ENCODE measurements around the gene NOP53. TPM values are rescaled to one million over a fixed set of nuclear protein-coding genes. Genes with fewer than 3 reads are reported as not detected.

NOP53 gene
- polyA plus RNA-seq, 1 donor from 2014 or later = 87.0 TPM

GRCh38 chr19:47754206-47755064, 9.1 kb downstream of the NOP53 start:
- Histone ChIP-seq H3K36me3 (ENCODE audit: insufficient read depth, low read length) (no peaks in the 10 kb centered on the region), H3K4me2 (ENCODE audit: low read length) (no peak overlapping the region), H4K20me1 (ENCODE audit: insufficient read depth) (no peaks in the 10 kb centered on the region), H3K79me2 (replicated peaks; ENCODE audit: insufficient read depth, low read length) (no peaks in the 10 kb centered on the region), H2AFZ (ENCODE audit: low read depth, low read length) (no peak overlapping the region), H3K27ac (ENCODE audit: low read length) (no peak overlapping the region), H3K9me2 (ENCODE audit: insufficient read depth, low read length) (no peaks in the 10 kb centered on the region), H3K27me3 (ENCODE audit: insufficient read depth, low read depth, low read length) (no peaks in the 10 kb centered on the region), H3K9ac (ENCODE audit: low read length) (no peak overlapping the region), H3K4me3 (ENCODE audit: low read length) (no peak overlapping the region), H3F3A (ENCODE audit: insufficient read depth, low read length, poor library complexity, severe bottlenecking) (no peaks in the 10 kb centered on the region), H3K9me3 (ENCODE audit: low read length) (no peaks in the 10 kb centered on the region)
- TF ChIP-seq CTCF (IDR thresholded peaks at IDR 0.05; ENCODE audit: poor library complexity, severe bottlenecking) (no peak), MXI1 (conservative IDR thresholded peaks at IDR 0.05; ENCODE audit: poor library complexity, severe bottlenecking) (no peak), SMC3 (conservative IDR thresholded peaks at IDR 0.05; ENCODE audit: poor library complexity) (no peak), EP300 (conservative IDR thresholded peaks at IDR 0.05; ENCODE audit: poor library complexity, severe bottlenecking) (no peak), TAF1 (IDR thresholded peaks at IDR 0.05; ENCODE audit: low read depth) (no peak), RAD21 (conservative IDR thresholded peaks at IDR 0.05) (no peak)

- Histone ChIP-seq H2AFZ (ENCODE audit: low read depth, low read length) (no peak overlapping the region), H3K9me3 (ENCODE audit: low read length) (no peaks in the 10 kb centered on the region), H3F3A (ENCODE audit: insufficient read depth, low read length, poor library complexity, severe bottlenecking) (no peaks in the 10 kb centered on the region), H3K9ac (ENCODE audit: low read length) (no peak overlapping the region), H3K79me2 (replicated peaks; ENCODE audit: insufficient read depth, low read length) (no peaks in the 10 kb centered on the region), H3K4me2 (ENCODE audit: low read length) (no peak overlapping the region), H3K4me3 (ENCODE audit: low read length) (no peak overlapping the region), H4K20me1 (ENCODE audit: insufficient read depth) (no peaks in the 10 kb centered on the region), H3K9me2 (ENCODE audit: insufficient read depth, low read length) (no peaks in the 10 kb centered on the region), H3K27ac (ENCODE audit: low read length) (no peak overlapping the region), H3K36me3 (ENCODE audit: insufficient read depth, low read length) (no peaks in the 10 kb centered on the region), H3K27me3 (ENCODE audit: insufficient read depth, low read depth, low read length) (no peaks in the 10 kb centered on the region)
- TF ChIP-seq EP300 (conservative IDR thresholded peaks at IDR 0.05; ENCODE audit: poor library complexity, severe bottlenecking) = no peak
- no peak for TF ChIP-seq SMC3 (conservative IDR thresholded peaks at IDR 0.05; ENCODE audit: poor library complexity)
- TF ChIP-seq EZH2 (IDR thresholded peaks at IDR 0.05; ENCODE audit: borderline replicate concordance, insufficient read depth, low read length, poor library complexity, severe bottlenecking) = no peak
These were observed 9.9 kb downstream of the NOP53 start for GRCh38 chr19:47755065-47755761.

GRCh38 chr19:47755762-47756626, 10.6 kb downstream of the NOP53 start:
- no peaks in the 10 kb centered on the region for H3K9me2 ChIP-seq (ENCODE audit: insufficient read depth, low read length)
- no peak overlapping the region for H3K27ac ChIP-seq (ENCODE audit: low read length)
- H3K27me3 ChIP-seq (ENCODE audit: insufficient read depth, low read depth, low read length) = no peaks in the 10 kb centered on the region
- no peak overlapping the region for H3K4me2 ChIP-seq (ENCODE audit: low read length)
- H4K20me1 ChIP-seq (ENCODE audit: insufficient read depth) = no peaks in the 10 kb centered on the region
- H3F3A ChIP-seq (ENCODE audit: insufficient read depth, low read length, poor library complexity, severe bottlenecking) = no peaks in the 10 kb centered on the region
- H3K79me2 ChIP-seq (replicated peaks; ENCODE audit: insufficient read depth, low read length) = no peaks in the 10 kb centered on the region
- H3K36me3 ChIP-seq (ENCODE audit: insufficient read depth, low read length) = no peaks in the 10 kb centered on the region
- H3K4me3 ChIP-seq (ENCODE audit: low read length) = no peak overlapping the region
- no peaks in the 10 kb centered on the region for H3K9me3 ChIP-seq (ENCODE audit: low read length)
- no peak for TF ChIP-seq CTCF (IDR thresholded peaks at IDR 0.05; ENCODE audit: poor library complexity, severe bottlenecking)
- TF ChIP-seq MXI1 (conservative IDR thresholded peaks at IDR 0.05; ENCODE audit: poor library complexity, severe bottlenecking) = no peak
- TF ChIP-seq SMC3 (conservative IDR thresholded peaks at IDR 0.05; ENCODE audit: poor library complexity) = no peak
- TF ChIP-seq EZH2 (IDR thresholded peaks at IDR 0.05; ENCODE audit: borderline replicate concordance, insufficient read depth, low read length, poor library complexity, severe bottlenecking) = no peak
- no peak overlapping the region for H3K9ac ChIP-seq (ENCODE audit: low read length)
- H2AFZ ChIP-seq (ENCODE audit: low read depth, low read length) = no peak overlapping the region
